ENCODE results near the gene AGBL1.
A peak's percentile ranks its signal among the peaks of the same experiment; 100 is the strongest.

Gene AGBL1

DNA sequence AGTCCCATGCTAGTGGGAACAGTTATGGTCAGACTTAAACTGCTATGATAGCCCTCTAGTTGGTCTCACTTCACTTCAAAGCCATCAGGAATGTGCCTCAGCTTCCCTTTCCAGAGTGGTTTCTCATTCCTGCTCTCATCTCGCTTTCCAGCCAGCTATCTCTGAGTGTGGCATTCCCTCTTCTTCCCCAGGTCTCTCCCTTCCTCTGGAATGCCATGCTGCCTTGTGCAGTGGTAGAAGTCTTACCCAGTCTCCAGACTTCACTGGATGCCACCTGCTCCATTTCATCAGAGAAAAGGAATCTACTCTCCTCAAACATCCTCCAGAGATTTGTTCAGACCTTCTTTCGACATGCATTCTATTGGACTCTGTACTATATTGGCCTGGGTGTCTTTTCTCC lies 83.0 kb downstream of the AGBL1 start:
- DNase-seq (ENCODE audit: low spot score) = no peak
- Mint-ChIP-seq H3K4me1 (ENCODE audit: low read depth) (no peaks in the 10 kb centered on the region), H3K27ac (no peak overlapping the region)

DNA sequence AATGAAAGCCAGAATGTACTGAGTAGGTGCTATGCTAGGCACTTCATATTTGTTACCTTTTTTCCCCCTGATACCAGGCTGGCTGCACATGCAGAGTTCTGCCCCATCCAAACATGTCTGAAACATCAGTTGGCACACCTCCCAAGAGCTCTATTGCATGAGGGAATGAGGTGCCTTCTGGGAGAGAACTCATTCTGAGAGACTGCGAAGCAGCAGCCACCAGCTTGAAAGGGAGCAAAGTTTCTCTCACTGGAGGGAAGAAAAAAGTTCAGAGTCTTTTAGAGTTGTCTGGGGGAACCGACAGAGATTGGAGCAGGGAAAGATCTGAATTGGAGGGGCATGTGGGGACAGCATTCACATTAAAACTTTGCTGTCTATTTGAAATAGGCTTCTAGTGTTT lies 84.1 kb downstream of the AGBL1 start:
- DNase-seq (ENCODE audit: low spot score) = no peak
- Mint-ChIP-seq H3K36me3 (ENCODE audit: low read depth) (no peaks in the 10 kb centered on the region), H3K27me3 (ENCODE audit: low read depth) (peaks cover 5% of the 10 kb centered on the region), H3K4me1 (ENCODE audit: low read depth) (no peaks in the 10 kb centered on the region), H3K9me3 (no peaks in the 10 kb centered on the region), H3K27ac (no peak overlapping the region), H3K4me3 (no peak overlapping the region)

More for the DNA sequence above, 83.0 kb downstream of the AGBL1 start:
- no peaks in the 10 kb centered on the region for H3K9me3 Mint-ChIP-seq
- H3K27me3 Mint-ChIP-seq (ENCODE audit: low read depth) = peaks cover 4% of the 10 kb centered on the region
- H3K36me3 Mint-ChIP-seq (ENCODE audit: low read depth) = no peaks in the 10 kb centered on the region
- H3K4me3 Mint-ChIP-seq = no peak overlapping the region

DNA sequence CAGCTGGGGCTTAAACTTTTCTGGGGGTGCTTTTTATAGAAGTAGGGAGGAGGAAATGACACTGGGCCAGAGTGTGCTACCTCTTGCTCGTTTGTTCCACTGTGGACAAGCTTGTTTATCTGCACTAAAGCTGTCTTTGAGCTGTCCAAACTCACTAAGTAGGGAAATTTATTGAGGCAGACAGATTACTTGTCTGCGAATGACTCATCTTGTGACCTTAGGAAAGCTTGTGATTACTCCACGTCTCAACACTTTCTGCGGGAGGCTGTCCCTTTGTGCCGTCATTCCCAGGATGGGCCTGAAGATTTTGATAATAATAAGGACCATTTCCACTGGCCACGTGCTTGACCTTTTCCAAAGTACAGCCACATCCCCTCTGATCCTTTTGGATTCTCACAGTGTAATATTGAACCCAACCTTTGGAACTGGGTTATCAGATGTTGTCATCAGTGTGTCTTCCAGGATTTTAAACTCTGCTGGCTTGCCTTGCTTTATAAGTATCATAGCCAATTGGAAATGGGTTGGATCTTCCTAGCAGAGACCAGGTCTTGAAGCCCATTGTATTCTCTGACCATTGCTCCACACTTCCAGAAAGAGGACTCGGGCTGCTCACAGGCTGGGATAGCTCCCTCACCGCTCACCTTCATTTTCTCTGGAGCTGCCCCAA lies 84.7 kb downstream of the AGBL1 start:
- Mint-ChIP-seq H3K27me3 (ENCODE audit: low read depth) (peaks cover 5% of the 10 kb centered on the region), H3K4me3 (no peak overlapping the region), H3K27ac (no peak overlapping the region), H3K4me1 (ENCODE audit: low read depth) (no peaks in the 10 kb centered on the region), H3K9me3 (no peaks in the 10 kb centered on the region), H3K36me3 (ENCODE audit: low read depth) (no peaks in the 10 kb centered on the region)
- DNase-seq (ENCODE audit: low spot score) = no peak

DNA sequence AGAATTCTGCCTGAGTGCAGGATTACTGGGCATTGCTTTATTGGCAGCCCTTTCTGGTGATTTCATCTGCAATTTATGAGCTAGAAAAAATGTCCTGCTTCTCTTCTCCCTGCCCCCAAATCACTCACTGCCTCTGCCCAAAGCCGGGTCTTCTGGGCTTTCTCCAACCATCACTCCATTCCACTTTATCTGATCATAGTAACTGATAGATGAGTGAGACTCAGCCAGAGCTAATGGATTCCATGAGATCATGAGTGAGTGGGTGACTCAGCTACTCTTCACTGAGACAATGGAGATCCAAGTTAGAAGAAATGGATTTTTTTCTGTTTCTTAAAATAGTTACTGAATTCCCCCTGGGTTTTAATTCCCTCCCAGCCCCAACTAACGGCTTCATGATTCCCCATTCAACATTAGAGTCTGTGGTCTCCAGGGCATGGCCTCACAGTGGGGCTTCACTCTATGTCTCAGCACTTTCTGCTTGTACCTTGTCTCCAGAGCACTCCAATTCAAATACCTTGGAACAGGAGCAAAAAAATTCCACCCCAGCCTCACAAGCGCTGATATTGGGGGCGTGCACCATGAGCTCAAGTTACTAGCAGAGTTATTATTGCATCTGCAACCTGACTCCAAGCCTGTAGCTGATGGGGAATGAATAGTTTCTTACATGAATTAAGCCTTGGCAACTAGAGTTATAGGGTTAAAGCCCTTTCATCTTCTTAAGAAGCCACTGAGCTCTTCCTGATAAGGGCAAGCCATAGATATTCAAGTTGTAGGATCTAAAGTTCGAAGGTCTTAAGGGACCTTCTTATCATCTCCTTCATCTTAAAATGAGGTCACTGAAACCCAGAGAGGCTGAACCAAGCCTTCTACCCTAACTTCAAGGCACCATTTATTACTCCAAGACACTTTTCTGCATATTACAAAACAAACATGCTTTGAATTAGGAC lies 85.9 kb downstream of the AGBL1 start:
- H3K36me3 Mint-ChIP-seq (ENCODE audit: low read depth) = no peaks in the 10 kb centered on the region
- H3K27ac Mint-ChIP-seq = no peak overlapping the region
- no peak for DNase-seq (ENCODE audit: low spot score)
- no peak overlapping the region for H3K4me3 Mint-ChIP-seq
- no peaks in the 10 kb centered on the region for H3K9me3 Mint-ChIP-seq
- H3K27me3 Mint-ChIP-seq (ENCODE audit: low read depth) = peaks cover 5% of the 10 kb centered on the region
- no peaks in the 10 kb centered on the region for H3K4me1 Mint-ChIP-seq (ENCODE audit: low read depth)

DNA sequence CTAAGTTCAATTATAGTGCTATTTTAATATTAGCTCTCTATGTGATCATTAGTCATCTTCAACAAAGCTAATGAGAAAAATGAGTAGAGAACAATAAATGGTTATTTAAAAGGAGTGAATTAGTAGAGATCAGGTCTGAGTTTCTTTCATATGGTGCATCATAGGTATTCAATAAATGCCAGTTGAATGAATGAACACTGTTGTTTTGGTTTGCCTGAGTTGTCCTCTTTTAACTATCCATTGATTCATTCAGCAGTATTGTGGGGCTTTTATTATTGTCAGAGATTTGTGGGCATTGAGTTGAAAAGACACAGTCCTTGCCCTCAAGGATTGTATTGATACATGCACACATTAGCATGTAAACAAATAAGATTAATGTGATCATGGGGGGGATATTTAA lies 88.2 kb downstream of the AGBL1 start:
- H3K9me3 Mint-ChIP-seq = no peaks in the 10 kb centered on the region
- DNase-seq (ENCODE audit: low spot score) = no peak
- peaks cover 5% of the 10 kb centered on the region for H3K27me3 Mint-ChIP-seq (ENCODE audit: low read depth)
- H3K27ac Mint-ChIP-seq = no peak overlapping the region
- no peaks in the 10 kb centered on the region for H3K36me3 Mint-ChIP-seq (ENCODE audit: low read depth)
- no peak overlapping the region for H3K4me3 Mint-ChIP-seq
- H3K4me1 Mint-ChIP-seq (ENCODE audit: low read depth) = no peaks in the 10 kb centered on the region

DNA sequence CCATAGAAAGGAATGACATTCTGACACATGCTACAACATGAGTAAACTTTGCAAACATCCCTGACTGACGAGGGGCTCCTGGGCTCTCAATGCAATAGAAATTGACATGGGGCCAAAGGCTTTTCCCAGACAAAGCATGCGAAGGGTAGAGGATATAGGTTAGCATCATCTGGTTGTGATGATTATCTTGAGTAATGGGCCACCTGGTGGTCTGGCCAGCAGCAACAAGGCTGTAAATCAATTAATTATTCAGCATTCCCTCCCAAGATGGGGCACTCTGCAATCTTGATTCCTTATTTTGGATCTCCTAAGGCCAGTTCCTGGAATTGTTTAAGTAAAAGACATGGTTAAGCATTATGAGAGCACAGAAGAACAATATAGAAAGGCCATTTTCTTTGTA lies 99.2 kb downstream of the AGBL1 start:
- no peak overlapping the region for H3K4me3 Mint-ChIP-seq
- peaks cover 2% of the 10 kb centered on the region for H3K4me1 Mint-ChIP-seq (ENCODE audit: low read depth)
- H3K27ac Mint-ChIP-seq = no peak overlapping the region
- no peaks in the 10 kb centered on the region for H3K36me3 Mint-ChIP-seq (ENCODE audit: low read depth)
- no peaks in the 10 kb centered on the region for H3K9me3 Mint-ChIP-seq
- peaks cover 4% of the 10 kb centered on the region for H3K27me3 Mint-ChIP-seq (ENCODE audit: low read depth)
- DNase-seq (ENCODE audit: low spot score) = no peak

DNA sequence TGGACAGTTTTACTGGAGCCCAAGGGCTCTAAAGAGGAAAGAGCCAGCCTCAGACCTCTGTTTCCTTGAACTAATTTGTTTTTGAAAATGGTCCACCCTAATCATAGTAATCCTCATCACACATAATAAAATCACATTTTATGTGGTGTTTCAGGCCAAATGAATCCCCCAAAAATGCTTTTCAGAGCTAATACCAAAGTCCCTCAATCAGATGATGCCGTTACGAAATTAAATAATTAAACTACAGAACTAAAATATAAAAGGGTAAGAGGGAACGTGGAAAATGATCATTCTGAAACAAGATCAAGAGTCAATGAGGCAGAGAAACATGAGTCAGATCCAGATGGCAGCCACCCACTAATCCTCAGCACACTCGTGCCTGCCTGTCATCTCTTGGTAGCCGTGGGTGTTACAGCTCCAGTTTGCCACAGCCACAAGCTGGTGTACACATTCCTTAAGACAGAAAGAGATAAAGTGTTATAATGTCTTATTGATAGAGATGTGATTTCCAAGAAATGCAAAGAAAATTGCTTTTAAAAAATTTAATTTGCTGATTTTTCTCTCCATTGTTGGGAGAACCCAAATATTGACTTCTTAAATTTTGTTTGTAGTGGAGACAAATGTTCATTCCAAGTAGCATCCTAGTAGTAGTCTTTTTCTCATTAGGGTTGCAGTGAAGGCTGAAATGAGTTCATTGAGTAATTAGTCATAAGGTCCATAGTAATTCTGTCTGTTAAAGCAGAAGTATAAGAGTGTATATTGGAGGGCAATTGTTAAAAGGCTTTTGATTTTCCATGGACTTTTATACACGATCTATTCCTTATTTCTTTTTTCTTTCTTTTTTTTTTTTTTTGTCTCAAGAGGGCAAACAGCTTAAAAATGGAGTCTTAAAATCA lies 104.2 kb downstream of the AGBL1 start:
- Mint-ChIP-seq H3K9me3 (no peaks in the 10 kb centered on the region), H3K27me3 (ENCODE audit: low read depth) (peaks cover 2% of the 10 kb centered on the region)
- DNase-seq (ENCODE audit: low spot score) = peak; percentile 52

DNA sequence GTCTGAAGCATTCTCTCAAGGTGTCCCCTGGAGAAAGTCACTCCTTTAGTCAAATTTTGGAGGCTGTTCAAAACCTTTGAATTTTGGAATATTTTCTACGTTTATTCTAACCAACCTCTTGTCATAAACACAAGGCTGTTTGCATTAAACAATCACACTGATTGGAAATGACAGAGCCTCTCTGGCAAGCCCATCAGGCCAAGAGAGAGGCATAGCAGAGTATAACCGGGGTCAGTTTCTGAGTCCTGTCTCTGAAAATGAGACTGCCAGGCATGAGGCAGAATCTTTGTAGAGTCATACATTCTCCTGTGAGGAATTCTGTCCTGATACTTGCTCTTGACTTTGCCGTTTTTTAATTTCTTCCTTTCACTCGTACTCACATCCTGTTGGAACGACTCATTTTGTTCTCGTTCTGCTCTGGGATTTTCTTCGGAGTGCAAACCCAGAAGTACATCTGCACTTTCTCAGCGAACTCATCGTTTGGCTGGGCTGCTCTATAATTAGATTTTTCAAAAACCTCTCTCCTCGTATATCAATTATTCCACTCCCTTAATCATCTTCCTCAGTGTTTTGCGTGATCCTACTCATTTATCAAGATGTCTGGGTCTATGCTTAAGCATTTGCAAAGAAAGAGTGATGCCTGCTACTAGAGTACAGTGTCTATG lies 114.2 kb downstream of the AGBL1 start:
- H3K27ac Mint-ChIP-seq = no peak overlapping the region

More for the DNA sequence above, 104.2 kb downstream of the AGBL1 start:
- H3K27ac Mint-ChIP-seq = no peak overlapping the region
- no peak overlapping the region for H3K4me3 Mint-ChIP-seq
- H3K4me1 Mint-ChIP-seq (ENCODE audit: low read depth) = no peaks in the 10 kb centered on the region
- H3K36me3 Mint-ChIP-seq (ENCODE audit: low read depth) = no peaks in the 10 kb centered on the region

DNA sequence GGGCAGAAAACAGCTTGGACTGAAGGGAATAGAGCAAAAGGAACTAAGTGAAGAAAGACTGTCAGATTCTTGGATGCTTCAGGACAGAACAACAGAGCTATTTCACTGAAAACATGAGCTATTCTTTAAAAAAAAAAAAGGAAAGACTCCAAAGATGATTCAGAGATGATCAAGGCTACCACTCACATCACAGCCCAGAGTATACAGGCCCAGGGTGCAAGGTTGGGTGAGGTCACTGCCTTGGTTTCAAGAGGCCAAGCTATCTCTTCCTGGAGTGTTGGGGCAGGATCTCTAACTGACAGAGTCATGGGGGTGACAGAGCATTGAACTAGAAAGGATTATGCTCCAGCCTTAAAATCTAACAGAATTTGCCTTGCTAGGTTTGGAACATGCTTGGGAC lies 118.1 kb downstream of the AGBL1 start:
- no peak overlapping the region for H3K4me3 Mint-ChIP-seq
- no peaks in the 10 kb centered on the region for H3K36me3 Mint-ChIP-seq (ENCODE audit: low read depth)
- no peaks in the 10 kb centered on the region for H3K9me3 Mint-ChIP-seq
- H3K4me1 Mint-ChIP-seq (ENCODE audit: low read depth) = peaks cover 4% of the 10 kb centered on the region
- no peak for DNase-seq (ENCODE audit: low spot score)
- H3K27me3 Mint-ChIP-seq (ENCODE audit: low read depth) = no peaks in the 10 kb centered on the region
- no peak overlapping the region for H3K27ac Mint-ChIP-seq

More for the DNA sequence above, 114.2 kb downstream of the AGBL1 start:
- no peak overlapping the region for H3K4me3 Mint-ChIP-seq
- H3K9me3 Mint-ChIP-seq = no peaks in the 10 kb centered on the region
- H3K4me1 Mint-ChIP-seq (ENCODE audit: low read depth) = no peaks in the 10 kb centered on the region
- no peaks in the 10 kb centered on the region for H3K36me3 Mint-ChIP-seq (ENCODE audit: low read depth)
- H3K27me3 Mint-ChIP-seq (ENCODE audit: low read depth) = no peaks in the 10 kb centered on the region
- DNase-seq (ENCODE audit: low spot score) = no peak

DNA sequence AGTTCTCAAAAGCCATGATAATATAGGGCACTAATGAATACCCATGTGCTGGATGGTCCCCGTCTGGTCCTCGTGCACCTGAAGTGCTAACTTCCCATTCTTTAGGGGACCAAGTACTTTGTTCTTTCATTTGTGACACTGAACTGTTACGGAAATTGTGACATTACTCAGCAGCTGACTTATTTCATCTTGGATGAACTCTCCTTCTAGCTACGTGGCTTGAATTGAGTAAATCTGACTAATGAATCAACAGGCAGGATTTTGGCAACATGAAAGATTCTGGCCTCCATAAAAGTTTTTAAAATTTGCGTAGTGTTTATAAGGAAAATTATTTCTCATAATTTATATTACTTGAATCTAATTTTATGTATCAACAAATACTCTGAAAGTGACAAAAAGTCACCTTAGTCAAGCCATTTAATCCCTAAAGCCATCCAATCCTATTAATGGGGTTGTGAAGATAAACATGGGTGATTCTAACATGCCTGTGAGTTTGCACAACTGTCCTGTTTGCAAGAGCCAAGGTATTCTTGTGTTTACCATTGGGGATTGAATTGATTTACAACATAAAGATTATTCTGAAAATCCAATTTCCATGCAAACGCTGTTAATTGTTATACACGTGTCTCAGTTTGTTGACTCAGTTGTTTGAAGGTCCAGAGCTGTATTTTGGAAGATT lies 119.9 kb downstream of the AGBL1 start:
- Mint-ChIP-seq H3K36me3 (ENCODE audit: low read depth) (no peaks in the 10 kb centered on the region), H3K27me3 (ENCODE audit: low read depth) (peaks cover 2% of the 10 kb centered on the region), H3K9me3 (no peaks in the 10 kb centered on the region), H3K4me3 (no peak overlapping the region), H3K27ac (no peak overlapping the region), H3K4me1 (ENCODE audit: low read depth) (peaks cover 4% of the 10 kb centered on the region)
- DNase-seq (ENCODE audit: low spot score) = no peak

DNA sequence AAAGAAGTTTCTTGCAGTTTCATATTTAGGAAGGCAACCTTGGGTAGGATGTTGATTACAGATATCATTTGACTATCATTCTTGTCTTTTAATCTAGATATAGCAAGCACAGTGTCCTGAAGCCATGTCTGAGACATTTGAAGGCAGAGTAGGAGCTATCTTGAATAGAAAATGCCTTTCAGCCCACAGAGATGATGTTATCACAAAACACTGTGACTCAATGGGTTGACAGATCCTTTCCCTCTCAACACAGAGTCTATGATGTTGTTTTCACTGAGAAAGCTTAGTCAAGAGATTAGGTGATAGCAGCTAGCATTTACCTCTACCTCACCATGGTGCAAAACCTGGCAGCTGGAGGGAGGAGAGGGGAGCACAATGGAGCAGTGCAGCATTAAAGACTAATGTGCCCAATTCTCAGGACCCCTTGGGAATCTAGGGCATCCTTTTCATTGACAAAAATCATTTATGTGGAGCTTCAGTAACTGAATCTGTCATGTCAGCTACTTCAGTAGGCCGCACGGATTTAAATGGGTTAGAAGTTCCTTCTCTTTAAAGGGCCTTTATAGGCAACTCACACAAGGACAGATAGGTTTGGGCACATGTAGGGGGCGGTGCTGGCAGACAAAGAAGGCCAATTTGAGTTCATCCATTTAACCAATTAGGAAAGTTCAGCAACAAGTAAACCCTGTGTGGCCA lies 121.8 kb downstream of the AGBL1 start:
- H3K9me3 Mint-ChIP-seq = no peaks in the 10 kb centered on the region
- peaks cover 2% of the 10 kb centered on the region for H3K27me3 Mint-ChIP-seq (ENCODE audit: low read depth)
- H3K36me3 Mint-ChIP-seq (ENCODE audit: low read depth) = no peaks in the 10 kb centered on the region
- no peak overlapping the region for H3K4me3 Mint-ChIP-seq
- DNase-seq (ENCODE audit: low spot score) = peak; percentile 10
- no peak overlapping the region for H3K27ac Mint-ChIP-seq
- peaks cover 4% of the 10 kb centered on the region for H3K4me1 Mint-ChIP-seq (ENCODE audit: low read depth)

DNA sequence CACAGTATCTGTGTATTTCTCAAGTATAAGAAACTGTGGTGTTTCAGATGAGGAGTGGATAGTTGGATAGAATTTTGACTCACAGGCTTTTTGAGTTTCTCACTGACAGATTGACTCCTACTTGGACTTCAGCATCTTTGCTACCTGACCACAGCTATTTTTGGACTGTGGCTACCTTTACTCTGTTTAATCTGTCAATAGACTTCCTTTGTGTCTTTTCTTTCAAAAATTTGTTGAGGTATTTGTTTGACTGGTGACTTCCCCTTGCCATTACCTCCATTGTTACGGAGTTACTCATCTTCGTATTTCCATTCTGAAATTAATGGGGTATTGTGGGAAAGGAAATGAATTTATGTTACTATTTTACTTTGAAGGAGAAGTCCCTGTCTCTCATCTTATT lies 123.8 kb downstream of the AGBL1 start:
- H3K36me3 Mint-ChIP-seq (ENCODE audit: low read depth) = no peaks in the 10 kb centered on the region
- H3K4me1 Mint-ChIP-seq (ENCODE audit: low read depth) = peaks cover 4% of the 10 kb centered on the region
- H3K27me3 Mint-ChIP-seq (ENCODE audit: low read depth) = peaks cover 7% of the 10 kb centered on the region
- no peak overlapping the region for H3K4me3 Mint-ChIP-seq
- H3K27ac Mint-ChIP-seq = no peak overlapping the region
- no peak for DNase-seq (ENCODE audit: low spot score)
- H3K9me3 Mint-ChIP-seq = no peaks in the 10 kb centered on the region

All from T-helper 2 cell treated with Interferon-gamma antibody and Interleukin-4, amounts not matched to agents 5 μg/mL and 100 μg/mL, for 36 hours (primary cell).